Tibial artery (tissue), 4 donors: Measurements from ENCODE around the gene ASCL2.
A peak's percentile ranks its signal among the peaks of the same experiment; 100 is the strongest.

Source experiments
- DNase-seq, 2 donors: peaks; one replicate each; pipeline ENCODE4 v3.0.0-alpha.2; 2019
- H3K27ac ChIP-seq, 2 donors: fragments of 200-600 bp; sonication (generic) in 1 of 2; 1 replicate in 1 of 2; 2 replicates in 1 of 2; pipeline ENCODE4 v1.5.1; 2018 to 2019; ENCODE audit warnings: mild to moderate bottlenecking in 1 of 2
- H3K27me3 ChIP-seq, 2 donors: fragments of 200-600 bp; sonication (generic) in 1 of 2; one replicate each; pipeline versions ENCODE4 v1.5.1 to v1.6.0; 2016 to 2019
- H3K36me3 ChIP-seq, 3 donors: fragments of 200-600 bp; sonication (generic) in 2 of 3; one replicate each; pipeline ENCODE4 v1.5.1; 2016 to 2019; ENCODE audit warnings: mild to moderate bottlenecking in 2 of 3
- H3K4me1 ChIP-seq, 4 donors: fragments of 200-600 bp; sonication (generic) in 2 of 4; 1 replicate in 3 of 4; 2 replicates in 1 of 4; pipeline ENCODE4 v1.5.1; 2016 to 2019
- H3K4me3 ChIP-seq, 2 donors: fragments of 200-600 bp; sonication (generic) in 1 of 2; 1 replicate in 1 of 2; 2 replicates in 1 of 2; pipeline ENCODE4 v1.5.1; 2018 to 2019; ENCODE audit warnings: mild to moderate bottlenecking in 2 of 2
- H3K9me3 ChIP-seq, 3 donors: fragments of 200-600 bp; sonication (generic) in 1 of 3; one replicate each; pipeline ENCODE4 v1.5.1; 2016 to 2019
- CTCF ChIP-seq, 2 experiments: fragments of 200-600 bp in 1 of 2; fragments of 450-650 bp in 1 of 2; IDR thresholded peaks; one replicate each; pipeline ENCODE4 v1.5.1; 2017 to 2019; ENCODE audit warnings: antibody characterized with exemption in 2 of 2, mild to moderate bottlenecking in 1 of 2, moderate library complexity in 1 of 2
- intact Hi-C: fragments of 100-400 bp; cut with DNase I; formaldehyde crosslinking; loops from one replicate; pipeline ENCODE4 v1.15.0; 2023; ENCODE audit warnings: low total_unique reads

Gene ASCL2

GRCh38 chr11:2306877-2307500, 36.6 kb upstream of the ASCL2 start:
- peak overlapping the region; percentile 21 to 54 for H3K27ac ChIP-seq
- peak in 1 of 2 donors; percentile 65 for DNase-seq
- peaks cover 0 to 19% of the 10 kb centered on the region in 2 donors for H3K27me3 ChIP-seq
- intact Hi-C loops = loop anchor here (10.0 kb wide), 1 partner anchor 588 kb away; no protein-coding TSS in a partner anchor
- H3K36me3 ChIP-seq = no peaks in the 10 kb centered on the region
- peaks cover 0 to 45% (median 38%) of the 10 kb centered on the region in 4 donors for H3K4me1 ChIP-seq
- no peaks in the 10 kb centered on the region for H3K9me3 ChIP-seq
- no peak overlapping the region for H3K4me3 ChIP-seq
- no peak for TF ChIP-seq CTCF (IDR thresholded peaks at IDR 0.05)

- Histone ChIP-seq H3K4me1 (peaks cover 0 to 42% (median 36%) of the 10 kb centered on the region in 4 donors), H3K27me3 (peaks cover 0 to 19% of the 10 kb centered on the region in 2 donors), H3K9me3 (no peaks in the 10 kb centered on the region), H3K27ac (peak overlapping the region; percentile 41 to 62), H3K36me3 (no peaks in the 10 kb centered on the region), H3K4me3 (no peak overlapping the region)
- intact Hi-C loops = loop anchor here (10.0 kb wide), 1 partner anchor 588 kb away; no protein-coding TSS in a partner anchor
- TF ChIP-seq CTCF (IDR thresholded peaks at IDR 0.05) = no peak
- DNase-seq = peak; percentile 60 to 77
Measured at GRCh38 chr11:2306452-2306823, 36.0 kb upstream of the ASCL2 start.

GRCh38 chr11:2305788-2306451, 35.5 kb upstream of the ASCL2 start:
- H3K27me3 ChIP-seq = peaks cover 0 to 19% of the 10 kb centered on the region in 2 donors
- DNase-seq = peak in 1 of 2 donors; percentile 66
- peak overlapping the region; percentile 41 to 62 for H3K27ac ChIP-seq
- no peak overlapping the region for H3K4me3 ChIP-seq
- H3K36me3 ChIP-seq = no peaks in the 10 kb centered on the region
- TF ChIP-seq CTCF (IDR thresholded peaks at IDR 0.05) = no peak
- H3K4me1 ChIP-seq = peaks cover 0 to 42% (median 36%) of the 10 kb centered on the region in 4 donors
- intact Hi-C loops = loop anchor here (10.0 kb wide), 1 partner anchor 589 kb away; no protein-coding TSS in a partner anchor
- H3K9me3 ChIP-seq = no peaks in the 10 kb centered on the region

- Histone ChIP-seq H3K4me1 (peaks cover 0 to 42% (median 36%) of the 10 kb centered on the region in 4 donors), H3K4me3 (no peak overlapping the region), H3K36me3 (no peaks in the 10 kb centered on the region), H3K27me3 (peaks cover 0 to 19% of the 10 kb centered on the region in 2 donors), H3K9me3 (no peaks in the 10 kb centered on the region), H3K27ac (peak overlapping the region in 1 of 2 donors; percentile 5)
- TF ChIP-seq CTCF (IDR thresholded peaks at IDR 0.05) = peak; percentile 89 to 96
- intact Hi-C loops = loop anchor here (10.0 kb wide), 1 partner anchor 590 kb away; no protein-coding TSS in a partner anchor
- DNase-seq = peak; percentile 79 to 89
Measured at GRCh38 chr11:2305140-2305778, 34.9 kb upstream of the ASCL2 start.

- no peak for DNase-seq
- no peak for TF ChIP-seq CTCF (IDR thresholded peaks at IDR 0.05)
- peaks cover 0 to 19% of the 10 kb centered on the region in 2 donors for H3K27me3 ChIP-seq
Measured at GRCh38 chr11:2304506-2305139, 34.2 kb upstream of the ASCL2 start.

More at GRCh38 chr11:2304506-2305139, 34.2 kb upstream of the ASCL2 start:
- intact Hi-C loops = loop anchor here (10.0 kb wide), 1 partner anchor 590 kb away; no protein-coding TSS in a partner anchor
- peak overlapping the region in 1 of 2 donors; percentile 5 for H3K27ac ChIP-seq
- no peak overlapping the region for H3K4me3 ChIP-seq
- H3K36me3 ChIP-seq = no peaks in the 10 kb centered on the region
- H3K4me1 ChIP-seq = peaks cover 0 to 42% (median 36%) of the 10 kb centered on the region in 4 donors
- H3K9me3 ChIP-seq = no peaks in the 10 kb centered on the region
